Stimulated activated CD4-positive, alpha-beta T cell treated with anti-CD3 and anti-CD28 coated beads, TNF-alpha, amount 100 ng/mL, for 24 hours (primary cell): ENCODE data around the gene UBALD2.
"Not testable (repeated sequence)": the region's sequence is repeated elsewhere in the genome, so short reads cannot be mapped to it uniquely, and the experiment has no call there.

Experiments
- DNase-seq, 3 experiments: peaks; one replicate each; pipeline ENCODE4 v3.0.0-alpha.2; 2020; ENCODE audit warnings: low read depth in 3 of 3

The UBALD2 gene

DNA sequence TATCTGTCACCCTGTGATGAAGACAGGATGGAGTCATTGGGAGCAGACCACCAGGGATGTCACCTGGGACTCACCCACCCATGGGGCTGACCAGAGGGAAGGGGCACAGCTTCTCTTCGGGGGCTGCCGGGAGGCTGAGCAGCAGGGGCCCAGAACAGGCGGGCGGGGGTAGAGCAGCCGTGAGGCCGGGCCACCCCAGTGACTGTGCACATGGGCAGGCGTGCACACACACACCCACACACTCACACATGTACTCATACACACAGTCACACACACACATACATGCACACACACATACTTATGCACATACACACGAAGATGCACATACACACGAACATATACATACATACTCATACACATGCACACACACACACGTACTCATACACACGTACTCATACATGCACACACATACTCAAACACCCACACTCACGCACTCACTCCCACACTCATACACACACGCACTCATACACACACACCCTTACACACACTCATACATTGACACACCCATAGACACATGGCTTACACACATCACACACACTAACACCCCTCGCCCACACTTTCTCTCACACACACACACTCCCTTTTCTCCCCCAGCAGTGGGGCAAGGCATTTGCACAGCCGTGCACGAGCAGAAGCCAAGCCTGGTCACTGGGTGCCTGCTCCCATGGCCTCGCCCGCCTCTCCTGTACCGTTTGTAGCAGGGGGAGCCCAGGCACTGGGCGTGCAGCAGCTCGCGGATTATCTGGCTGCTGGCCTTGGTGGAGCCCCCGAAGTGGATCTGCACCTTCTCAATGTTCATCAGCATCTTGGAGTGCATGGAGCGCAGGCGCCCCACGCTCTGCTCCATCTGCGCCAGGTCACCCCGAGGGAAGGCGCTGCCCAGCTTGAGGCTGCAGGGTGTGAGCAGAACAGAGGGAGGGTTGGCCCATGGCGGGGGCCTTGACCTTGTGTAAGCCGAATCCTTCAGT lies 12.4 kb downstream of the UBALD2 start:
- DNase-seq: no peak

DNA sequence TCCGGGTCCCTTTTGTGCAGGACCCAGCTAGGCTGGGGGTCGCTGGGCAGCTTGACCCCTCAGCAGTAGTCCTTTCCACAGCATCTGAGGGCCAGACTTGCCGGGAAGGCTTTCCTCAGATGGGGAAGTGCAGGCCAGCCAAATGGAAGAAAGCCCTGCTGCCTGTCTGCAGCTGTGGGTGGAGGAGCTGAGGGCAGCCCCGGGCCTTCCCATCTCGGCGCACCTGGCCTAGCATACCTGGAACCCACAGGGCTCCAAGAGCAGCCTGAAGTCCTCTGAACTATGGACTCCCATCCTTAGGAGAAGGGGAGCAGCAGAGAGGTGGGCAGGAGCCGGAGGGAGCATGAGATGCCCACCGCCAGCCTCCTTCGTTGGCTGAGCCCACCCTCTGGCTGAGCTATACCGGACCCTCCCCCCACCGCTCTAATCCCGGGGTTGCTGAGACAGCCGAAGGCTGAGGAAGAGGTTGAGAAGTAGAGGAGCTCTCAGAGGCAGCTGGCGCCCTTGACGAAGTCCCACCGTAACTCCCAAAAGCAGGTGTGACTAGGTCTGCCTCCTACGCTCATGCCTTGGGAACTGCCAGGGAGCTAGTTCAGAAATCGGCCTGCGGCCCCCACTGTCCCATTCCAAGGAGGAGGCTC lies 13.2 kb downstream of the UBALD2 start:
- DNase-seq: no peak

DNA sequence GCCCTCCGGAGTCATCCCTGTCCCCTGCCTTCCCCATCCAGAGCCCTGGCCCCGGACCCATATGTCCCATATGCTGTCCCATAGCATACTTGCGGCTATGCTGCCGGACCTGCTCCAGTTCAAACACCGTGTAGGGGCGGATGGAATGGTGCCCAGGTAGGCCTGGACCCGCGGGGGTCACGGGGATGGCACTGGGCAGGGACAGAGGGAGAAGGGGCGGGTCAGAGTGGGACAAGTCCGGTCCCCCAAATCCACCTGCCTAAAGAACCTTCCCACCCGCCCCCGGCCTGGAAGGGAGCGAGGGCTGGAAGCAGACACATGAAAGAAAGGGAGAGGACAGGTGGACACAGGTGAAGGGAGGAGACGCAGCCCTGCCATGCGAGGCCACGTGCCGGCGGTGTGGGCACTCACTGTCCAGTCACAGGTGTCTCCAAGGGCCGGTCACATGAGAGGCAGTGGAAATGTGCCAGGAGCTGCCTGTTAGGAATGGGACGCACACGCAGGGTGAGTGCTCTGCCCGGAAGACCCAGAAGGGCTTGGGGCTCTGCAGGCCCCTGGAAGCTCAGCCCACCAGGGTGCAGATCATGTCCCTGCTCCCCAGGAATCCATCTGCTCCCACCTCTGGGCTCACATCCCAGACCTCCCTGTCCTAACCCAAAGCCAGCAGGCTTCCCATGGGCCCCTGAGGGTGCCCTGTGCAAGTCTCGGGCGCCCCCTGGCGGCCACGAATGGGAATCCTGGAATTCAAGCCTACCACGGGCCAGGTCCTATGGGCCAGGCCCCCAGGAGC lies 14.0 kb downstream of the UBALD2 start:
- peak; percentile 71 to 84 (median 79) for DNase-seq

DNA sequence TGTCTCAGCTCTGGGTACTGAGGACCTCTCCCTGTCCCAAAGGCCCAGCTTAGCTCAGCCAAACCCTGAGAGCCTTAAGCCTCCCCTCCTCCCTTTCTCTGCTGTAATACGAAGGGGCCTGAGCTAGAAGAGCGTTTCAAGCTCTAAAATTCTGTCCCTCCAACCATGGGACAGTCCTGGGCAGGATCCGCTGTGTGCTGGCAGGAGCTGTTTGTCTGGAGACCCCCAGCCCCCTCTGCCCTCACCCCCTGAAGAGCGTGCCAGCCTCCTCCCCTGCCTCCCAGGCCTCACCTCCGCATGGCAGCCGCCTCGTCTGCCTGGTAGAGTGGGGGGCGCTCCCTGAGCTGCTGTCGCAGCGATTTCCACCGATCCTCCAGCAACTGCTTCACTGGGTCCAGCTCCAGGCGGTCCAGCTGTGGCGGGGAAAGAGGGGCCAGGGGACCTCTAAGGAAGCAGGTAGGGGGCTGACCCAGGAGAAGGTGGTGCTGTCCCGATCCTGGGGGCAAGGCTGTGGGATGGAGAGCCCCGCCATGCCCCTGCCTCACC lies 14.7 kb downstream of the UBALD2 start:
- no peak for DNase-seq

DNA sequence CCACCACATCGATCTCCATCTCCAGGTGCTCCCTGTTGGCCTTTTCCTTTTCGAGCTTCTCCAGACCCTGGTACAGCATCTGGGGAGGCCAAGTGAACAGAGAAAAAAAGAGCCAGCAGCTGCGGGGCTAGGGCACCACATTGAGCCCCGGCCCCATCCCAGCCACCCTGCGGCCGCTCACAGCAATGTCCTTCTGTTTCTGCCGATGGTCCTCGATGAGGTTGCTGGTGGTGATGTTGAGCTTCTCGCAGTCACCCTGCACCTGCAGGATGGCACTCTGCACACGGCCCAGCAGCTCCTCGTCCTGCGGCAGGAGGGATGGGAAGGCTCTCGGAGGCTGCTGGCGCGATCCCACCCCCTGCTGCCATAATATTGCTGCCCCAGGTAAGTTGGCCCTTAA lies 15.5 kb downstream of the UBALD2 start:
- DNase-seq: no peak

DNA sequence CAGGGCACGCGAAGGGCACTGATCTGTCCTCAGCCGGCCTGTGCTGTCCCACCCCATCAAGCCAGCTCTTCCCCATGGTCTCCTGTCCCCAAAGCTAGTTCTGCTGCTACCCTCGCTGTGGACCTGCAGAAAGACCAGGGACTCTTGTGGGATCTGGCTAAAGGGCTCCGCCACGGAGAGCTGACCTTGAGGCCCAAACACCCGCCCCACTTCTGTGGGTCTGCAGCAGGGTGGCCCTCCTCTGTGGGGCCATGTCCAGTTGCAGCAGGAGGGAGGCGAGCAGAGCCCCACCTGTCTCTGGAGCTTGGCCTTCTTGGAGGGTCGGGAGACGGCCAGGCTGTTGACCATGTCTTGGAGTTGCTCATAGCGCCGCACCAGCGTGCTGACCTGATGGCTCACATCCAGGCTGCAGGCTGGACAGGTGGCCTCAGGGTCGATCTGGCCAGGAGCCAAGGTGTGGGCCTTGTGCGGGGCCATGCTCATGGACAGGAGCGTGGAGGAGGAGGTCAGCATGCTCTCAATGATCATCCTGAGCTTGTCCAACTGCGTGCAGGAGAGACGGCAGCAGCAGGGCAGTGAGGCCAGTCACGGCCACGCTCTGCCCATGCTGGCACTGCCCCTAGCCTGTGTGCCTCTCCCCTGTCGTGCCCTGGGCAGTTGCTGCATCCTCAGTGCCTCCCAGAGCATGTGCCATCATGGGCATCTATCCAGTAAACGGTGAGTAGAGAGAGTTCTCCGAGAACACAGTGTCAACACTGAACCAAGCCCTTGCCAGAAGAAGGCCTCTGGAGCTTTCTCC lies 16.6 kb downstream of the UBALD2 start:
- no peak for DNase-seq

DNA sequence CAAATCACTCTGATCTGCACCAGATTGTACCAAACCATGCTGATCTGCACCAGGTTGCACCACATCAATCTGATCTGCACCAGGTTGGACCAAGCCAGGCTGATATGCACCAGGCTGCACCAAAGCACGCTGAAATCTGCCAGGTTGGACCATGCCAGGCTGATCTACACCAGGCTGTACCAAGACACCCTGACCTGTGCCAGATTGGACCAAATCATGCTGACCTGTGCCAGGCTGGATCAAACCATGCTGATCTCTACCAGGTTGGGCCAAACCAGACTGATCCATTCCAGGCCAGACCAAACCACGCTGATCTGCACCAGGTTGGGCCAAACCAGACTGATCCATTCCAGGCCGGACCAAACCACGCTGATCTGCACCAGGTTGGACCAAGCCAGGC lies 27.4 kb downstream of the UBALD2 start:
- no peak for DNase-seq

DNA sequence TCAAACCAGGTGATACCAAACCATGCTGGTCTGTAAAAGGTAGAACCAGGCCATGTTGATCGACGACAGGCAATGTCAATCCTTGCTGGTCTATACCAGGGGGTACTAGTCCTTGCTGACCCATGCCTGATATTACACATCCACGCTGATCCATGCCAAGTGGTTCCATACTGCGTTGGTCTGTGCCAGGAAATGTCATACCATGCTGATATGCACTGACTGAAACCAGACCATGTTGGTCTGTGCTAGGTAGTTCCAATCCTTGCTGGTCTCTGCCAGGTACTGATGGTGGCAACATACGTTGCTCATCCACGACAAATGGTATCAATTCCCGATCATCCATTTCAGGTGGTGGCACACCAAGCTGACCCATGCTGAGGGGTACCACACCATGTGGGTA lies 28.0 kb downstream of the UBALD2 start:
- no peak for DNase-seq

DNA sequence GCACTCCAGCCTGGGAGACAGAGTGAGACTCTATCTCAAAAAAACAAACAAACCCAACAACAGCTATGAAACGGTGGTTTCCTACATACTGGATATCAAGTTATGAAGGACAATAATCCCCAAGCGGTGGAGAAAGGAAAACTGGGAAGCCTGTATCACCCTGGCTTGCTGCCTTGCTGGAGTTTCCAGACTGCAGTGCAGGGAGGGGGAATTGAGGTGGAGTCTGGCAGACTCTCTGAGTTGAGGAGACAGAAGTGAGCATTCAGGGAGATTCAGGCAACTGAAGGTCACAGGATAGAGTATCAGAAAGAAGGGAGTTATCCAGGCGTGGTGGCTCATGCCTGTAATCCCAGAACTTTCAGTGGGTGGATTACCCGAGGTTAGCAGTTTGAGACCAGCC lies 31.0 kb downstream of the UBALD2 start:
- no peak for DNase-seq

DNA sequence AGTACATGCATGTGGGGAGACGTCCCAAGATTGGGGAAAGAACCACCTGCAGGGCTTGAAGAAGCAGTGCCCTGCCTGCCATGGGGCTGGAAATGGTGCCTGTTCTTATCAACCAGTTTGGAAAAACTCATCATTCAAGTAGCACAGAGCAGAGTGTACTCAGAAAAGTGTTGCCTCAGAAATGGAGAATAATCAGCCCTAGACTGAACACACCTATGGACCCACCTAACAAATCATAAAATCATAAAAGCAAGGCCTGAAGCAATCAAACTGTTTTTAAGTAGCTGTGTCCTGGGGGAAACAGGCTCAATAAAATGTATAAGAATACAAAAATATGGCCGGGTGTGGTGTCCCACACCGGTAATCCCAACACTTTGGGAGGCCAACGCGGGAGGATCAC lies 31.7 kb downstream of the UBALD2 start:
- DNase-seq: no peak

DNA sequence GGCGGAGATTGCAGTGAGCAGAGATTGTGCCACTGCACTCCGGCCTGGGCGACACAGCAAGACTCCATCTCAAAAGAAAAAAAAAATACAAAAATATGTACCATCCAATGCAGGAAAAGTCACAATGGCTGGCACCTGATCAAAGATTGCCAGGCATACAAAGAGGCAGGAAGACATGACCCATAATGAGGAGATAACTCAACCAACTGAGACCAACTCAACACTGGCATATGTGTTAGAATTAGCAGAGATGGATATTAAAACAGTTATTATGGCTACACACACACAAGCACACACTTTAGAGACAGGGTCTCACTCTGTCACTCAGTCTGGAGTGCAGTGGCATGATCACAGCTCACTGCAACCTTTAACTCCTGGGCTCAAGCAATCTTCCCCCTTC lies 32.3 kb downstream of the UBALD2 start:
- DNase-seq: no peak

DNA sequence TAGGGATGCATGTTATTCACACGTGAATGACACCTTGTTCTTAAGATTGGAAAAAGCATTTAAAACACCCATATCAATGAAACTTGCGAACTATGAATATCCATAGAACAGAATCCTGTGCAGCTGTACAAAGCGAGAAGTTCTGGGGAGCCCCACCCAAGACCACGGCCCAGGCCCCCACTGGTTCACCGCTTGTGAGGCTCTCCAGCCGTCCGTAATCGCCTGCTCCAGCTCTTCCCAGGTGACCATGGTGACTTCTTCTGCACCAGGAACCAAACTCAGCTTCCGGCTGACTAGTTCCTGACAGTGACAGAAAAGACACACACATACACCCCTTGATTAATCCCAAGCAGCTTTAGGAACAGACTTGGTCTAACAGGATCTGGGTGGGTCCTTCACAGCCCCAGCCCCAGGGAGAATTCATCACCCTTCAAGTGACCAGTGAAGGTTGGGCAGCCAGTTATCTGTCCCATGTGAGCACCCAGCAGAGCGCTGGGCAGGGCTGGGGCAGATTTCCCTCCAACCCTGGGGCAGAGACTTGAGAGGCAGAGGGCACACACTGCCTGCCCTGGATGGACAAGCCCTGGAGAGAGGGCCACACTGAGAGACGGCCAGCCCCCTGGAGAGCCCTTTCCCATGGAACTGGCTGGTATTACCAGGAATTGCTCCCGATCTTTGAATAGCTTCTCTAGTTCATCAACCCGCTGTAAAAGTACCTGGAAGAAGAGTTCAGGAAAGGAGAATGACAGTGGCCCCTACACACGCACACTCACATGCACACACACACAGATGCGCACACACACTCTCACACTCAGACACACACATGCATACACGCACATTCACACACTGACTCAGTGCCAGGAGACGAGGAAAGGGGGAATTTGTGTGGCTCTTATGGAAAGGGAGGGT lies 39.3 kb downstream of the UBALD2 start:
- DNase-seq: no peak

DNA sequence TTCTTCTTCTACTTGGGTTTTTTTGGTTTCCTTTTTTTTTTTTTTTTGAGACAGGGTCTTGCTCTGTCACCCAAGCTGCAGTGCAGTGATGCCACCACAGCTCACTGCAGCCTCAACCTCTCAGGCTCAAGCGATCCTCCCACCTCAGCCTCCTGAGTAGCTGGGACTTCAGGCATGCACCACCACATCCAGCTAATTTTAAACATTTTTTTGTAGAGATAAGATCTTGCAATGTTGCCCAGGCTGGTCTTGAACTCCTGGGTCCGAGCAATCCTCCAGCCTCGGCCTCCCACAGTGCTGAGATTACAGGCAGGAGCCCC lies 39.9 kb downstream of the UBALD2 start:
- DNase-seq: not testable (repeated sequence)

DNA sequence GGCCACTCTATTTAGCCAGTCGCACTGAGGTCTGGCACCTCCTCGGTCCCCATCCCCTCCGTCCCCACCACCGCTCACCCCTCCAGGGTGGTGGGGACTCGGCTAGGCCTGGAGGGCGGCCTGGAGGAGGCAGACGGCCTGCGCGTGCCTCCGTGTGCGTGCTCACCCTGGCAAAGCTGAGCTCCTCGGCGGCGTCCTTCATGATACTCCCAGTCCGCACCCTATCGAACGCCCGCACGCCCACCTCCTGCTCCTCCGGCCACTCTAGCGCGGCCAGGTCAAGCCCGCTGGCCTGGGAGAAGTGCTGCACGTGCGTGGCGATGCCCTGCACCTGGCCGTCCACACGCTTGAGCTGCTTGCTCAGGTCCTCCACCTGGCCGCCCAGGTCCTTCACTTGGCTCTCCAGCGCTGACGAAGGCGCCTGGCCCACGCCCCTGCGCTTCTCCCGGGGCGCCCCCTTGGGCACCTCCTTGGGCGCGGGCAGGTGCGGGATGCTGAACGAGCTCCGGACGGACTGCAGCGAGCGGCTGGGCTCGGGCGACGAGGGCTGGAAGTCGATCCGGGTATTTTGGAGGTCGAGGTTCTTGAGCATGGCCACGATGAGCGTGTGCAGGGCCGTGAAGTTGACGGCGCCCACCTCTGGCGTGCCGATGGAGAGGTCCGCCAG lies 42.3 kb downstream of the UBALD2 start:
- no peak for DNase-seq

DNA sequence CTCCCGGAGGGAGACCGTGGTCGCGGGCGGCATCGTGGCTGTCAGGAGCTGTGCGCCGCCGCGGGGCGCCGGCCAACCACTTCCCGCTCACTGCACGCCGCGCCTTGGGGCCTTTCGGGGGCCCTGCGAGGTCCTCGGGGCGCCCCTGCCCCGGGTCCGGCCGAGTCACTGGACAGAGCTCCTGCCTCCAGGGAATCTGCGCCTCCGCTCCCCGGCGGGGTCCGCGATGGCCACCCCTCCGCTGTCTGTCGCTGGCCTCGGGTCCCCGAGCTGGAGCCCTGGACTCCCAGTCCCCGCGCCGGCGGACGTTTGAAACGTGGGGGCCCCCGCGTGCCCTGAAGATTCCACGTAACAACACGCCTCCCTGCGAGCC lies 42.8 kb downstream of the UBALD2 start, which contains the start of gene QRICH2:
Gene QRICH2, minus strand, starts transcription at position 311 of the 373 bp plus-strand sequence. Its CDS starts 278 bp downstream, at position 33.
- DNase-seq: no peak

DNA sequence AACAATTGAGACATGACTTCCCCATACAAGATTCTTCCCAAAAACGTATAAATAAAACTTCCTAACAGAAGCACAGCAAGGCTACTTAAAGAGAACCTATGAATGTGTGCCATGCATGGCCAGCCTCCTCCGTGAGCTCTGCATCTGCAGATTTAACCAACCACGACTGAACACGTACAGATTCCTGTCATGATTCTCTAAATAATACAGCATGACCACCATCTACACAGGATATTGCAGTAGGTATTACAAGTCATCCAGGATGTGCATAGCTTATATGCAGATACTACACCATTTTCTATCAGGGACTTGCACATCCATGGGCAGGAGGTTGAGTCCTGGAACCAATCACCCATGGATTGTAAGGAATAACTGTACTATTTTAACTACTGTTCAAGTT lies 44.3 kb downstream of the UBALD2 start:
- no peak for DNase-seq

DNA sequence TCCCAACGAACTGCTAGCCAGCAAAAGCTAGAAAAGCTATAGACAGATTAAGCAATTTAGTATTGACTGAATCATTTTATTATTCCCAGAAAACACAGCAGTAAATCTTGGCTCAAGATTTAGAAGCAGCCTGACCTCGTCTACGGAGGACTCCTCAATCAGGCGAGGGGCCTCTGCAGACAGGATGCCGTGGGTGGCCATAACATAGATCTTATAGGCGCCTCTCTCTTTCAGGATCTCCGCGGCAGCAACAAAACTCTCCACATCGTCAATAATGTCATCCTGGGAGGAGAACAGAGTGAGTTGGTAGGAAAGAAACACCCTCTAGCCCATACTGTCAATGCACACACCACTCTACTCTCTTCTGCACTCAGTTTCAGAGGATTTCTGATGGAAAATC lies 47.6 kb downstream of the UBALD2 start:
- DNase-seq: no peak

DNA sequence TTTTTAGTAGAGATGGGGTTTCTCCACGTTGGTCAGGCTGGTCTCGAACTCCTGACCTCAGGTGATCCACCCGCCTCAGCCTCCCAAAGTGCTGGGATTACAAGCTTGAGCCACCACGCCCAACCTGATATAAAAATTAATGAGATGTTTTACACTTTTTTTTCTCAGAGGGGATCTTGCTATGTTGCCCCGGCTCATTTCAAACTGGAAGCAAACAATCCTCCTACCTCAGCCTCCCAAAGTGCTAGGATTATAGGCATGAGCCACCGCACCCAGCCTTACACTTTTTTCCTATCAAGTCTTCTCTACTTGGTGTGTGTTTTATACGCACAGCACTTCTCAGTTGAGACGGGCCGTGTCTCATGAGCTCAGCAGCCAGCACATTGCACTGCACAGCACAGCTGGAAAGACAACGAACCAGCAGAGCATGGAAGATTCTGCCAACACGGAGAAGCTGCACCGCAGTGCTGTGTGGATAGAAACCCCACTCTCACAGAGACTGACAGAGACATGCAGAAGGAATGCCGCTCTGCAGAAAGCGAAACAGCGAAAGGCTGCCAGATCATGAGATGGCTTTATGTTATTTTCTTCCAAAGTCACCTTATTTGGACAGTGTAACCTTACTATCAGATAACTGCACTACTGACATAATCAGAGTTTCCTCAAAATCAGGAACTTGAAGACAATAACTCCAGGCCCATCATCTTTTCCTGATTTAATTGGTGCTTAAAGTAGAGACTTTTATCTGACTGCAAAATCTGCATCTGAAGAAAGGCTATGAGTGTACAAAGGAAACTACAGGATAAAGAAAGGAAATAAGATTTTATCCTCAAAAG lies 49.5 kb downstream of the UBALD2 start:
- no peak for DNase-seq

DNA sequence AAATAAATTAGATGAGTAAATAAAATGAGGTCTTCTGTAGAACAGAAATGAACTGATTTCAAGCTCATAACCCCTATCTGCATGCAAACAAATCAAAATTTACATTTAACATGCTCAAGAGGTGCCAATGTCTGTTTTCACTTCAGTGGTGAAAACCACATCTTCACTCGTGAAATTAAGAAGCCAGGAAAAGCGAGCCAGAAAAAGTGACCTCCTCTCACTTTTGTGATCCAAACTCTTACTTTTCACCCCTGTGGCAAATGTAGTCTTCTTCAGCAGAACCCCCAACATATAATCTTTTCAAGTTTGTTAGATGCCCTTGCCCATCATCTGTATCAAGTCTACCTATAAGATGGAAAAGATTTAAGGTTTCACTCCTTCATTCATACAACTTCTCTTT lies 52.4 kb downstream of the UBALD2 start:
- no peak for DNase-seq
